OCI-LY1 (cell line): ENCODE results near the gene PBX3.

Experiments used
- EZH2 ChIP-seq: fragments of 200-600 bp; sonication (generic), shearing (Covaris generic); IDR thresholded peaks from 2 replicates; pipeline ENCODE4 v1.8.0; 2017; ENCODE audit warnings: borderline replicate concordance, mixed run types, mild to moderate bottlenecking, antibody characterized with exemption, low read length, moderate library complexity, mixed read lengths
- TF ChIP-seq, protein P1 (sequence below): fragments of 200-600 bp; sonication (generic), shearing (Covaris generic); IDR thresholded peaks from 2 replicates; pipeline ENCODE4 v1.5.1; 2017; ENCODE audit warnings: mild to moderate bottlenecking, antibody characterized with exemption, low read length, moderate library complexity, mixed read lengths

DNA sequence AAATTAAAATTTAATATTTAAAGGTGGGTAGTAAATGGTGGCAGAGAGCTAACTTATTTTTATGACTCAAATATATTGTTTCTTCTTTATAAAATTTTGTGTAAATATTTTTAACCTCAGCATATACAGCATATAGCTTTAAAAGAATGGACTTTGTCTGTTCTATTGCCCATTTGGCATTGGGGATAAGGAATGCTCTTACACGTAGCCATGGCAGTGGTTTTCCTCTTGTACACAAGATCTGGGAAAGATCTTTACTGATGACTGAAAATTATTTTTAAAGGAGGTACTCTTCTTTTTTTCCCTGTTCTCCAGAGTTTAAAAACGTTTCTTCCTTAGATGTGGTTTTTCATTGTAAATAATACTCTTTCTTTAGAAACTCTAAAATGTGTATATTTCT lies 75.0 kb downstream of the PBX3 start:
- TF ChIP-seq, protein P1, sequence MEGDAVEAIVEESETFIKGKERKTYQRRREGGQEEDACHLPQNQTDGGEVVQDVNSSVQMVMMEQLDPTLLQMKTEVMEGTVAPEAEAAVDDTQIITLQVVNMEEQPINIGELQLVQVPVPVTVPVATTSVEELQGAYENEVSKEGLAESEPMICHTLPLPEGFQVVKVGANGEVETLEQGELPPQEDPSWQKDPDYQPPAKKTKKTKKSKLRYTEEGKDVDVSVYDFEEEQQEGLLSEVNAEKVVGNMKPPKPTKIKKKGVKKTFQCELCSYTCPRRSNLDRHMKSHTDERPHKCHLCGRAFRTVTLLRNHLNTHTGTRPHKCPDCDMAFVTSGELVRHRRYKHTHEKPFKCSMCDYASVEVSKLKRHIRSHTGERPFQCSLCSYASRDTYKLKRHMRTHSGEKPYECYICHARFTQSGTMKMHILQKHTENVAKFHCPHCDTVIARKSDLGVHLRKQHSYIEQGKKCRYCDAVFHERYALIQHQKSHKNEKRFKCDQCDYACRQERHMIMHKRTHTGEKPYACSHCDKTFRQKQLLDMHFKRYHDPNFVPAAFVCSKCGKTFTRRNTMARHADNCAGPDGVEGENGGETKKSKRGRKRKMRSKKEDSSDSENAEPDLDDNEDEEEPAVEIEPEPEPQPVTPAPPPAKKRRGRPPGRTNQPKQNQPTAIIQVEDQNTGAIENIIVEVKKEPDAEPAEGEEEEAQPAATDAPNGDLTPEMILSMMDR, result no peak
- TF ChIP-seq EZH2, result no peak
